WERI-Rb-1 (cell line): ENCODE data around the gene TEX12.
"Not testable (repeated sequence)": the region's sequence is repeated elsewhere in the genome, so short reads cannot be mapped to it uniquely, and the experiment has no call there.

ENCODE experiments used
- DNase-seq: peaks from one replicate; pipeline ENCODE4 v3.0.0-alpha.2; 2020
- H3K27ac ChIP-seq: fragments of 250-450 bp; sonication (Bioruptor Pico); 2 replicates; pipeline ENCODE4 v1.5.1; 2020; ENCODE audit warnings: mild to moderate bottlenecking, moderate library complexity
- H3K27me3 ChIP-seq: fragments of 250-450 bp; sonication (Bioruptor Pico); 2 replicates; pipeline ENCODE4 v1.5.1; 2021; ENCODE audit warnings: mild to moderate bottlenecking, low read depth, moderate library complexity; ENCODE audit not compliant: insufficient read depth, severe bottlenecking
- H3K36me3 ChIP-seq: fragments of 250-450 bp; sonication (Bioruptor Pico); 2 replicates; pipeline ENCODE4 v1.5.1; 2020; ENCODE audit warnings: mild to moderate bottlenecking, moderate library complexity
- H3K4me3 ChIP-seq: 2 replicates; pipeline ENCODE4 v1.5.1; 2011; ENCODE audit warnings: low read depth, mild to moderate bottlenecking, control low read depth, low read length
- H3K9me3 ChIP-seq: fragments of 250-450 bp; sonication (Bioruptor Pico); 2 replicates; pipeline ENCODE4 v1.5.1; 2021; ENCODE audit warnings: mild to moderate bottlenecking, moderate library complexity; ENCODE audit not compliant: severe bottlenecking
- TF ChIP-seq, protein P1 (sequence below): IDR thresholded peaks from 2 replicates; pipeline ENCODE4 v1.5.1; 2011; ENCODE audit warnings: low read depth, mild to moderate bottlenecking, control low read depth, inconsistent platforms, low read length

The TEX12 gene

DNA sequence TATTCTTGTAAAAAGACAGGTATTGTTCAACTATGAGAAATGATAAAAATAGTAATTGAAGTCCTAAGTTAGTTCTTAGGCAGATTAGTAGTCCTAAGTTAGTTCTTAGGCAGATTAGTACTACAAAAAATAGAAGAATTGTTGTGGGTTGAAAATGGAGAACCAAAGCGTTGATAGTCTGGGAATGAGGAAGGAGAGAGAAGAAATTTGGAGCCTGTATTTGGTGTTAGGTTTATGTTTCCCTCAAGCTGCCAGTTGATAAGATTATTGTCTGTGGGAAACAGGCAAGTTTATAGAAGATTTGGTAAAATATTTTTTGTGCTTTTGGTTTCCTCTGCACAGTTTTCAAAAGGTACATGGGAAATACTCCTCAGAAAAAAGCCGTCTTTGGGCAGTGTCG, 11.8 kb downstream of the TEX12 start:
- H3K36me3 ChIP-seq: no peaks in the 10 kb centered on the region
- TF ChIP-seq, protein P1, sequence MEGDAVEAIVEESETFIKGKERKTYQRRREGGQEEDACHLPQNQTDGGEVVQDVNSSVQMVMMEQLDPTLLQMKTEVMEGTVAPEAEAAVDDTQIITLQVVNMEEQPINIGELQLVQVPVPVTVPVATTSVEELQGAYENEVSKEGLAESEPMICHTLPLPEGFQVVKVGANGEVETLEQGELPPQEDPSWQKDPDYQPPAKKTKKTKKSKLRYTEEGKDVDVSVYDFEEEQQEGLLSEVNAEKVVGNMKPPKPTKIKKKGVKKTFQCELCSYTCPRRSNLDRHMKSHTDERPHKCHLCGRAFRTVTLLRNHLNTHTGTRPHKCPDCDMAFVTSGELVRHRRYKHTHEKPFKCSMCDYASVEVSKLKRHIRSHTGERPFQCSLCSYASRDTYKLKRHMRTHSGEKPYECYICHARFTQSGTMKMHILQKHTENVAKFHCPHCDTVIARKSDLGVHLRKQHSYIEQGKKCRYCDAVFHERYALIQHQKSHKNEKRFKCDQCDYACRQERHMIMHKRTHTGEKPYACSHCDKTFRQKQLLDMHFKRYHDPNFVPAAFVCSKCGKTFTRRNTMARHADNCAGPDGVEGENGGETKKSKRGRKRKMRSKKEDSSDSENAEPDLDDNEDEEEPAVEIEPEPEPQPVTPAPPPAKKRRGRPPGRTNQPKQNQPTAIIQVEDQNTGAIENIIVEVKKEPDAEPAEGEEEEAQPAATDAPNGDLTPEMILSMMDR: no peak
- no peak overlapping the region for H3K27ac ChIP-seq
- no peaks in the 10 kb centered on the region for H3K9me3 ChIP-seq
- H3K4me3 ChIP-seq: no peak overlapping the region
- no peaks in the 10 kb centered on the region for H3K27me3 ChIP-seq
- no peak for DNase-seq

DNA sequence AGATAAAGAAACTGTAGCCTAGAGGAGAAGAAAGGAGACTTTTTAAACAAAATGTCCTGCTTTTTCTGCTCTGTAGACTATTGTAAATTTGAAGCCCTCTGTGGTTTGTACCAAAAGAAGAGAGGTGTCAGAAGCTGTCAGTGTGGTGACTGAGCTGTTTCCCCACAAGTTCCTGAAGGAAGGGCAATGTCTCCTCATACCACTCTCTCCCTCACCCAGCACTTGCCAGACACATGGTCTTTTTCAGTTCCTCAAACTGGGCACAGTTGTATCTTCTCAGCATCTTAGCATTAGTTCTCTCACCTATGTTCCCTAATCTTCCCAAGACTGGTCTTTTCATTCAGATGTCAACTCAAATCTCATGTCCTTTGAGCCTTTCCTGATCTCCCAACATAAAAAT, 12.4 kb downstream of the TEX12 start:
- no peak for DNase-seq
- Histone ChIP-seq H3K27me3 (no peaks in the 10 kb centered on the region), H3K36me3 (no peaks in the 10 kb centered on the region), H3K9me3 (no peaks in the 10 kb centered on the region), H3K27ac (no peak overlapping the region), H3K4me3 (no peak overlapping the region)
- TF ChIP-seq, protein P1: no peak

DNA sequence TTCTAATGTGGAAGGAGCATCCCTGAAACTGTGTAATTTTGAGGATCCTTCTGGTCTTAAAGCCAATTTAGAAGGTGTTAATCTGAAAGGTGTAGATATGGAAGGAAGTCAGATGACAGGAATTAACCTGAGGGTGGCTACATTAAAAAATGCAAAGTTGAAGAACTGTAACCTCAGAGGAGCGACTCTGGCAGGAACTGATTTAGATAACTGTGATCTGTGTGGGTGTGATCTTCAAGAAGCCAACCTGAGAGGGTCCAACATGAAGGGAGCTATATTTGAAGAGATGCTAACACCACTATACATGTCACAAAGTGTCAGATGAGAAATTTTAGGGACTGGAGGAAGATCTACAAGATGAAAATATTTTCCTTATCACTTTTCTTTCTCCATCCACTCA, 15.7 kb downstream of the TEX12 start:
- Histone ChIP-seq H3K36me3 (no peaks in the 10 kb centered on the region), H3K27me3 (no peaks in the 10 kb centered on the region), H3K9me3 (no peaks in the 10 kb centered on the region), H3K27ac (no peak overlapping the region), H3K4me3 (no peak overlapping the region)
- no peak for DNase-seq
- TF ChIP-seq, protein P1: no peak

DNA sequence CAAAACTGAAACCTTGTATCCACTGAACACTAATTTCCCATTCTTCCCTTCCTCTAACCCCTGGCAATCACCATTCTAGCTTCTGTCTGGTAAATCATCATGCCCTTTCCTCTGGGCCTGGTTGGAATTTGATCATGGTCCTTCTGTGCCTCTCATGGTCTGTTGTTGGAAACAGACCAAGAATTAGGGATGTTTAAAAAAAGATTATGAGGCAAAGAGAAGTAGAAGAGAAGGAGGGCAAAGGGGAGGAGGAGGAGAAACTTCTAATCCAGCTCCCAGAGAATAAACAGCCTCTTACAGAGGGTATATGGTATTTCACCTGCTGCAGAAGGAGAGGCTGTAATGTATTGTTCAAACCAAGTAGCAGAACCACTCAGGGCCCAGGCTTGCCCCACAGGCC, 18.7 kb downstream of the TEX12 start:
- Histone ChIP-seq H3K27me3 (no peaks in the 10 kb centered on the region), H3K9me3 (no peaks in the 10 kb centered on the region), H3K4me3 (no peak overlapping the region), H3K36me3 (no peaks in the 10 kb centered on the region), H3K27ac (no peak overlapping the region)
- TF ChIP-seq, protein P1: no peak
- DNase-seq: no peak

DNA sequence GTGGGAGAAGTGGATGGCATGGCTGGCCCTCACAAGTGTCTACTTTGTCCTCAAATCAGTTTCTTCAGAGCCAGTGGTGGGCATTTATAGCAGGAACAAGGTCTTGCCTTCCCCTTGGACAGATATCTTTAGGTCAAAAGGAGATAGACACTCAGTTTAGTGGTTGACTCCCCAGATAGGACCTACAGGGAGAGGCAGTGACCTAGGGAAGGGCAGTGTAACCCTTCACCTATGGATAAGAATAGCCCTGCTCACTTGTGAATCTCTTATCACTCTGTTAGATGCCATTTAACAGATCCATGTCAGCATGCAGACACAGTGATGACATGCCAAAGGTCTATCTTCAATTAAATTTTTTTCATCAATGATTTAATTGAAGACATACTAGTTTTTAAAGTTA, 19.1 kb downstream of the TEX12 start:
- no peak for DNase-seq
- H3K27ac ChIP-seq: no peak overlapping the region

DNA sequence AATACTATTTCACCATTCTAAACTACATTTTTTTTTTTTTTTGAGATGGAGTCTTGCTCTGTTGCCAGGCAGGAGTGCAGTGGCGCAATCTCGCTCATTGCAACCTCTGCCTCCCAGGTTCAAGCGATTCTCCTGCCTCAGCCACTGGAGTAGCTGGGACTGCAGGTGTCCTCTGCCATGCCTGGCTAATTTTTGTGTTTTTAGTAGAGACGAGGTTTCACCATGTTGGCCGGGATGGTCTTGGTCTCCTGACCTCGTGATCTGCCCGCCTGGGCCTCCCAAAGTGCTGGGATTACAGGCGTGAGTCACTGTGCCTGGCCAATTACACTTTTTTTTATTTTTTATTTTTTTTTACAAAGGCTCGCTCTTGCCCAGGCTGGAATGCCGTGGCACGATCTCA, 27.9 kb downstream of the TEX12 start:
- not testable (repeated sequence) for DNase-seq, H3K36me3 ChIP-seq, H3K27ac ChIP-seq, H3K4me3 ChIP-seq, H3K9me3 ChIP-seq, H3K27me3 ChIP-seq

More for the DNA sequence above, 19.1 kb downstream of the TEX12 start:
- Histone ChIP-seq H3K36me3 (no peaks in the 10 kb centered on the region), H3K9me3 (no peaks in the 10 kb centered on the region), H3K4me3 (no peak overlapping the region), H3K27me3 (no peaks in the 10 kb centered on the region)
- TF ChIP-seq, protein P1: no peak

DNA sequence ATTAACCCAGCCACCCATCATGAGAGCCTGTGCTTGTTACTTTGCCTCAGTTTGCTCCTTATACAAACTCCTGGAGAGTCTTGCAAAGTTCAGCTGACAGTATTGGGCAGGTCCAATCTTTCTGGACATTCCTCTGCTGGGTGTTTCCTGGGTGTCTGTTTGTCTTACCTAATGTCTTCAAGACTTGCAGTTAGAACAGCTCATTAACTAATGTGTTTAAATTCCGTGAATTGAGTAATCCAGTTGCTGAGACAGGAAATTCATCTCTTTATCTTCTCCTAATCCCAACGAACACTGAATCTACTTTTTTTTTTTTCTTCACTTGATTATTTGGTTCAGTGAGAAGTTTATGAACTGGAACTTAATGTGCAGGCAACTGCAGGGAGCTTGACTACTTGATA, 28.8 kb downstream of the TEX12 start:
- TF ChIP-seq, protein P1: no peak
- H3K4me3 ChIP-seq: no peak overlapping the region
- H3K9me3 ChIP-seq: no peaks in the 10 kb centered on the region
- no peak overlapping the region for H3K27ac ChIP-seq
- H3K36me3 ChIP-seq: no peaks in the 10 kb centered on the region
- H3K27me3 ChIP-seq: no peaks in the 10 kb centered on the region
- DNase-seq: no peak
